Esophagus muscularis mucosa (tissue), 4 donors: ENCODE data around the gene MRPS25.

ENCODE experiments used
- EP300 ChIP-seq: sonication (generic); formaldehyde crosslinking; IDR thresholded peaks from one replicate; pipeline ENCODE4 v1.6.1; 2017; ENCODE audit warnings: antibody characterized with exemption
- POLR2A ChIP-seq: fragments of 450-650 bp; IDR thresholded peaks from one replicate; pipeline ENCODE4 v1.6.1; 2017; ENCODE audit warnings: antibody characterized with exemption, moderate library complexity, mild to moderate bottlenecking, low read depth
- TF ChIP-seq, protein P1 (sequence below), 3 experiments: fragments of 200-600 bp in 2 of 3; fragments of 450-650 bp in 1 of 3; sonication (generic) in 2 of 3; IDR thresholded peaks; one replicate each; pipeline ENCODE4 v1.5.1; 2017 to 2019; ENCODE audit warnings: antibody characterized with exemption in 3 of 3, mild to moderate bottlenecking in 2 of 3, moderate library complexity in 1 of 3

GRCh38 chr3:15113471-15113870 is 48.4 kb upstream of the MRPS25 start:
- no peak for TF ChIP-seq POLR2A
- TF ChIP-seq, protein P1, sequence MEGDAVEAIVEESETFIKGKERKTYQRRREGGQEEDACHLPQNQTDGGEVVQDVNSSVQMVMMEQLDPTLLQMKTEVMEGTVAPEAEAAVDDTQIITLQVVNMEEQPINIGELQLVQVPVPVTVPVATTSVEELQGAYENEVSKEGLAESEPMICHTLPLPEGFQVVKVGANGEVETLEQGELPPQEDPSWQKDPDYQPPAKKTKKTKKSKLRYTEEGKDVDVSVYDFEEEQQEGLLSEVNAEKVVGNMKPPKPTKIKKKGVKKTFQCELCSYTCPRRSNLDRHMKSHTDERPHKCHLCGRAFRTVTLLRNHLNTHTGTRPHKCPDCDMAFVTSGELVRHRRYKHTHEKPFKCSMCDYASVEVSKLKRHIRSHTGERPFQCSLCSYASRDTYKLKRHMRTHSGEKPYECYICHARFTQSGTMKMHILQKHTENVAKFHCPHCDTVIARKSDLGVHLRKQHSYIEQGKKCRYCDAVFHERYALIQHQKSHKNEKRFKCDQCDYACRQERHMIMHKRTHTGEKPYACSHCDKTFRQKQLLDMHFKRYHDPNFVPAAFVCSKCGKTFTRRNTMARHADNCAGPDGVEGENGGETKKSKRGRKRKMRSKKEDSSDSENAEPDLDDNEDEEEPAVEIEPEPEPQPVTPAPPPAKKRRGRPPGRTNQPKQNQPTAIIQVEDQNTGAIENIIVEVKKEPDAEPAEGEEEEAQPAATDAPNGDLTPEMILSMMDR (IDR thresholded peaks at IDR 0.05): no peak
- no peak for TF ChIP-seq EP300
